ENCODE data around the gene MYEOV. TPM values are rescaled to one million over a fixed set of nuclear protein-coding genes. Genes with fewer than 3 reads are reported as not detected.

The MYEOV gene
- total RNA-seq, 4 donors from 2014 or later = not detected

GRCh38 chr11:69292221-69292648 lies 1.7 kb upstream of the MYEOV start:
- H3K4me3 ChIP-seq = no peak overlapping the region
- intact Hi-C loops (cut with DNase I) = loop anchor here (5.0 to 10.0 kb wide), 2 partner anchors 153 to 350 kb away; partner anchors contain the start of gene CCND1
- TF ChIP-seq, protein P1, sequence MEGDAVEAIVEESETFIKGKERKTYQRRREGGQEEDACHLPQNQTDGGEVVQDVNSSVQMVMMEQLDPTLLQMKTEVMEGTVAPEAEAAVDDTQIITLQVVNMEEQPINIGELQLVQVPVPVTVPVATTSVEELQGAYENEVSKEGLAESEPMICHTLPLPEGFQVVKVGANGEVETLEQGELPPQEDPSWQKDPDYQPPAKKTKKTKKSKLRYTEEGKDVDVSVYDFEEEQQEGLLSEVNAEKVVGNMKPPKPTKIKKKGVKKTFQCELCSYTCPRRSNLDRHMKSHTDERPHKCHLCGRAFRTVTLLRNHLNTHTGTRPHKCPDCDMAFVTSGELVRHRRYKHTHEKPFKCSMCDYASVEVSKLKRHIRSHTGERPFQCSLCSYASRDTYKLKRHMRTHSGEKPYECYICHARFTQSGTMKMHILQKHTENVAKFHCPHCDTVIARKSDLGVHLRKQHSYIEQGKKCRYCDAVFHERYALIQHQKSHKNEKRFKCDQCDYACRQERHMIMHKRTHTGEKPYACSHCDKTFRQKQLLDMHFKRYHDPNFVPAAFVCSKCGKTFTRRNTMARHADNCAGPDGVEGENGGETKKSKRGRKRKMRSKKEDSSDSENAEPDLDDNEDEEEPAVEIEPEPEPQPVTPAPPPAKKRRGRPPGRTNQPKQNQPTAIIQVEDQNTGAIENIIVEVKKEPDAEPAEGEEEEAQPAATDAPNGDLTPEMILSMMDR (IDR thresholded peaks at IDR 0.05) = peak; percentile 58 to 74 (median 61)
- no peak for TF ChIP-seq EP300 (IDR thresholded peaks at IDR 0.05)
- TF ChIP-seq POLR2A (IDR thresholded peaks at IDR 0.05; ENCODE audit: low read depth) = no peak
- no peak for TF ChIP-seq POLR2AphosphoS5 (IDR thresholded peaks at IDR 0.05)
- H3K27ac ChIP-seq (replicated peaks in 1 of 4) = no peak overlapping the region
- no peak for DNase-seq (ENCODE audit: extremely low spot score)
- H3K4me1 ChIP-seq = peaks cover 14 to 33% (median 20%) of the 10 kb centered on the region in 4 donors
- peaks cover 0 to 25% (median 0%) of the 10 kb centered on the region in 4 donors for H3K27me3 ChIP-seq
- WGBS = 30% methylated on average over 8 of the region's 8 CpGs
- no peaks in the 10 kb centered on the region for H3K36me3 ChIP-seq
- H3K9me3 ChIP-seq = no peaks in the 10 kb centered on the region

DNA sequence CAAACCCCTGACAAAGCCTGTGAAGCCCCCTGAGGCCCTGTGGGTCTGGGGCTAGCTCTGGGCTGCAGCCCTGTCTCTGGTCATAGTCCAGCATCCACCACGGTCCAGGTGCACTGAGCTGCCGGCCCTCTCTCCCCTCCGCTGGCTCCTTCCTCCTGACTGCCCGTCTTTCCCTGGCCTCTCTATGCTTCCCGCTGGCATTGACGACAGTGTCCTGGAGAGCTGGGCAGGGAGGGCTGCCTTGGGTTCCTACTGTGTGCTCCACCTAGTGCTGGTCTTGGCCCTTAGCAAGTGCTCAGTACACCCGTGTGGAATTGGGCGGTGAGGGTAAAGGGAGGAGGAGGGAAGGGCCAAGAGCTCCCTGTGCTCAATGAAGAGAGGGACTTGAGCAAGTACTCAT lies 868 bp upstream of the MYEOV start:
- Histone ChIP-seq H3K27me3 (peaks cover 0 to 25% (median 0%) of the 10 kb centered on the region in 4 donors), H3K4me1 (peaks cover 22 to 41% (median 28%) of the 10 kb centered on the region in 4 donors), H3K36me3 (no peaks in the 10 kb centered on the region), H3K4me3 (no peak overlapping the region), H3K27ac (replicated peaks in 1 of 4) (no peak overlapping the region), H3K9me3 (no peaks in the 10 kb centered on the region)
- WGBS = 84% methylated on average over 8 of the region's 8 CpGs
- intact Hi-C loops (cut with DNase I) = loop anchor here (5.0 to 10.0 kb wide), 2 partner anchors 152 to 349 kb away; partner anchors contain the start of gene CCND1
- no peak for TF ChIP-seq POLR2A (IDR thresholded peaks at IDR 0.05; ENCODE audit: low read depth)
- TF ChIP-seq, protein P1 (IDR thresholded peaks at IDR 0.05) = no peak
- no peak for TF ChIP-seq EP300 (IDR thresholded peaks at IDR 0.05)
- TF ChIP-seq POLR2AphosphoS5 (IDR thresholded peaks at IDR 0.05) = no peak
- no peak for DNase-seq (ENCODE audit: extremely low spot score)

DNA sequence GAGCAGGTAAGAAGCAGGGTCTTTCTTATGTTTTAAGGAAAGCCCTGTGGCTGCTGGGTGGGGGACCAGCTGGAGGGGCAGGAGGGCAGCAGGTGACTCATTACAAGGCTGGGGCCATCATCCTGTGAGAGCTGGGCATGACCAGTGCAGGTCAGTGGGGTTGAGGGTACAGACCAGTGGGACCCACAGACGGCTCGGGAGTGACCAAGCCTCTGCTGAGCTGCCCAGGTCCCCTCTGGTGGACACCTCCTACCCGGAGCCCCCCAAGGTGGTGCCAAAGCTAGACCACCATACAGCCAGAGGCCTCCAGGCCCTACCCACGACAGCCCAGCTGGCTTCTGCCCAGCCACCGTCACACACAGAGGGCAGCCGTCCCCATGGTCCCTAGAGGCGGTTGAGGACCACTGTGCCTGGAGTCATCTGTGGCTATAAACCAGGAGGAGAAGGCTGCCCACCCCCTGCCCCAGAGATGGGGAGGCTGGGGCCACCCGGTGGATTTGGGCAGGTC lies 670 bp downstream of the MYEOV start:
- intact Hi-C loops (cut with DNase I) = loop anchor here (5.0 to 10.0 kb wide), 2 partner anchors 150 to 348 kb away; partner anchors contain the start of gene CCND1
- TF ChIP-seq POLR2A (IDR thresholded peaks at IDR 0.05; ENCODE audit: low read depth) (no peak), POLR2AphosphoS5 (IDR thresholded peaks at IDR 0.05) (no peak), EP300 (IDR thresholded peaks at IDR 0.05) (no peak)
- TF ChIP-seq, protein P1 (IDR thresholded peaks at IDR 0.05) = no peak
- DNase-seq (ENCODE audit: extremely low spot score) = no peak
- Histone ChIP-seq H3K27me3 (peaks cover 0 to 18% (median 0%) of the 10 kb centered on the region in 4 donors), H3K27ac (replicated peaks in 1 of 4) (no peak overlapping the region), H3K9me3 (no peaks in the 10 kb centered on the region), H3K36me3 (no peaks in the 10 kb centered on the region), H3K4me3 (no peak overlapping the region), H3K4me1 (peaks cover 37 to 57% (median 43%) of the 10 kb centered on the region in 4 donors)
- WGBS = 100% methylated on average over 2 of the region's 8 CpGs

- H3K4me1 ChIP-seq = peaks cover 40 to 64% (median 49%) of the 10 kb centered on the region in 4 donors
Measured at GRCh38 chr11:69295079-69295994, 1.4 kb downstream of the MYEOV start.

More at GRCh38 chr11:69295079-69295994, 1.4 kb downstream of the MYEOV start:
- TF ChIP-seq EP300 (IDR thresholded peaks at IDR 0.05) (no peak), POLR2A (IDR thresholded peaks at IDR 0.05; ENCODE audit: low read depth) (no peak), POLR2AphosphoS5 (IDR thresholded peaks at IDR 0.05) (no peak)
- TF ChIP-seq, protein P1 (IDR thresholded peaks at IDR 0.05) = no peak
- Histone ChIP-seq H3K4me3 (no peak overlapping the region), H3K27me3 (peaks cover 0 to 18% (median 0%) of the 10 kb centered on the region in 4 donors), H3K36me3 (no peaks in the 10 kb centered on the region), H3K27ac (replicated peaks in 1 of 4) (no peak overlapping the region), H3K9me3 (no peaks in the 10 kb centered on the region)
- 95% methylated on average over 31 of the region's 31 CpGs for WGBS
- DNase-seq (ENCODE audit: extremely low spot score) = no peak
- intact Hi-C loops (cut with DNase I) = loop anchor here (10.0 kb wide), 1 partner anchor 149 kb away; no protein-coding TSS in a partner anchor

All from esophagus muscularis mucosa (tissue), 4 donors.